ENCODE data around the gene SRGAP1. TPM values are rescaled to one million over a fixed set of nuclear protein-coding genes. Genes with fewer than 3 reads are reported as not detected.
A peak's percentile ranks its signal among the peaks of the same experiment; 100 is the strongest.

SRGAP1 gene
- total and polyA plus RNA-seq, 9 of the 15 experiments (the other 6 are each of a cell fraction or from before 2014, with no cell fraction given): 0.01 to 0.13 (median 0.04) TPM; not detected in 3

DNA sequence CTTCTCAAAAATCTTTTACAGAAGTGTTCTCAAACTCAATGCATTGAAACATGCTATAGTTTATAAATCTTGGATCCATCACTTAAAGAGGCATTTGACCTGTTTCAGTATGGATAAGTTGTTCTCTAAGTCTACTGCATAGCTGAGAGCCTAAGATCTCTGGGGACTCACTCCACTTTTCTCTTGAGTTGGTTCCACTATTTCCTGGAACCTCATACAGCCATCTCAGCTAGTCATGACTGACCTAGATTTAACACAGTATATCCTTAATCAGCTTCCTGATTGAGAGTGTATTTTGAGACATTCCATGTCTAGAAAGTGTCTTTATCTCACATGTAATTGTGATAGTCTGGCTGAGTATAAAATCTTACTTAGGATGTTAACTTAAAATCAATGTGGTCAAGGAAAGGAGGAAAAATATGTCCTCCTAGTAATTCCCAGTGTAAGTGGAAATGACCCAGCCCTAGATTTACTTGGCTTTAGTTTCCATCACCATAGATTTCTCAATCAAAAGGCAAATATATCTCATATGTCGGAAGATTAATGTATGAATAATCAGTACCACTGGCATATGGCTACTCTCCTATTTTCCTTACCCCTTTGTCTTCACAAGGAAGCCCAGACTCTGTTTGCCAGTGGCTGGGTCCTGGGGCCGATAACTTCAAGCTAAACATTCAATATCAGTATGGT is 315.7 kb downstream of the SRGAP1 start:
- H3K4me1 ChIP-seq (replicated peaks in 1 of 2; ENCODE audit: control insufficient read depth in 2 of 2, insufficient read depth in 2 of 2, low read length in 2 of 2): no peaks in the 10 kb centered on the region
- H3K36me3 ChIP-seq (ENCODE audit: control insufficient read depth, insufficient read depth, low read length): no peaks in the 10 kb centered on the region
- CTCF ChIA-PET (ENCODE audit: low intra/inter-chr PET ratio): no interaction called here
- DNase-seq (ENCODE audit: extremely low read depth in 1 of 4, low spot score in 3 of 4) (no peak), ATAC-seq (no peak), FAIRE-seq (peak; percentile 11)
- H3K79me2 ChIP-seq (ENCODE audit: control insufficient read depth, insufficient read depth, low read length): no peaks in the 10 kb centered on the region
- no peaks in the 10 kb centered on the region for H3K9me3 ChIP-seq (replicated peaks; ENCODE audit: control insufficient read depth, insufficient read depth, low read depth, low read length)
- no peaks in the 10 kb centered on the region; the same call in 1 of the 2 replicates for H4K20me1 ChIP-seq (replicated peaks; ENCODE audit: control insufficient read depth, insufficient read depth, low read length)
- in situ Hi-C loops (cut with MboI): no loop called here
- no peak overlapping the region for H3K4me2 ChIP-seq (ENCODE audit: insufficient read depth, low read length)
- peaks cover 2 to 5% of the 10 kb centered on the region in 2 experiments; a peak in 3 of 5 replicates for H3K27me3 ChIP-seq (ENCODE audit: control insufficient read depth in 2 of 2, insufficient read depth in 2 of 2, low read length in 2 of 2)
- TF ChIP-seq ZNF551 (CRISPR knock-in tag; IDR thresholded peaks at IDR 0.05) (no peak), ZNF174 (CRISPR knock-in tag; IDR thresholded peaks at IDR 0.05) (no peak), MTF1 (CRISPR knock-in tag; IDR thresholded peaks at IDR 0.05; ENCODE audit: borderline replicate concordance) (no peak)
- TF ChIP-seq, protein P1, sequence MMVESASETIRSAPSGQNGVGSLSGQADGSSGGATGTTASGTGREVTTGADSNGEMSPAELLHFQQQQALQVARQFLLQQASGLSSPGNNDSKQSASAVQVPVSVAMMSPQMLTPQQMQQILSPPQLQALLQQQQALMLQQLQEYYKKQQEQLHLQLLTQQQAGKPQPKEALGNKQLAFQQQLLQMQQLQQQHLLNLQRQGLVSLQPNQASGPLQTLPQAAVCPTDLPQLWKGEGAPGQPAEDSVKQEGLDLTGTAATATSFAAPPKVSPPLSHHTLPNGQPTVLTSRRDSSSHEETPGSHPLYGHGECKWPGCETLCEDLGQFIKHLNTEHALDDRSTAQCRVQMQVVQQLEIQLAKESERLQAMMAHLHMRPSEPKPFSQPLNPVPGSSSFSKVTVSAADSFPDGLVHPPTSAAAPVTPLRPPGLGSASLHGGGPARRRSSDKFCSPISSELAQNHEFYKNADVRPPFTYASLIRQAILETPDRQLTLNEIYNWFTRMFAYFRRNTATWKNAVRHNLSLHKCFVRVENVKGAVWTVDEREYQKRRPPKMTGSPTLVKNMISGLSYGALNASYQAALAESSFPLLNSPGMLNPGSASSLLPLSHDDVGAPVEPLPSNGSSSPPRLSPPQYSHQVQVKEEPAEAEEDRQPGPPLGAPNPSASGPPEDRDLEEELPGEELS (CRISPR knock-in tag; IDR thresholded peaks at IDR 0.05; ENCODE audit: borderline replicate concordance): no peak
- H3K9me1 ChIP-seq (ENCODE audit: control insufficient read depth, insufficient read depth, low read length): no peaks in the 10 kb centered on the region
- no peak overlapping the region for H2AFZ ChIP-seq (ENCODE audit: low read depth, low read length)
- H3K4me3 ChIP-seq: no peak overlapping the region
- 4% methylated on average over 2 of the region's 2 CpGs for WGBS (ENCODE audit: insufficient coverage, low coverage, missing lambda C conversion rate)
- BruUV-seq (replicated peaks): no TSS peak
- POLR2A ChIA-PET: interaction anchor here (0.6 kb wide), 1 partner anchor 35 kb away, joined by 3 read pairs; no protein-coding TSS in a partner anchor
- intact Hi-C loops (cut with micrococcal nuclease): no loop called here
- no peak overlapping the region for H3K9ac ChIP-seq (ENCODE audit: insufficient read depth in 1 of 2, low read depth in 2 of 2, low read length in 2 of 2)
- H3K27ac ChIP-seq (ENCODE audit: extremely low read depth, low read depth, low read length): no peak overlapping the region

Measured in K562 (cell line).